ENCODE results near the gene PCSK4.

- no peak for TF ChIP-seq EP300 (IDR thresholded peaks at IDR 0.05; ENCODE audit: low read depth)
- no peak for TF ChIP-seq POLR2AphosphoS5 (IDR thresholded peaks at IDR 0.05)
- no peak for TF ChIP-seq CTCF (IDR thresholded peaks at IDR 0.05)
- TF ChIP-seq POLR2A (IDR thresholded peaks at IDR 0.05), result peak; percentile 15
These were observed 1.1 kb upstream of the PCSK4 start, which contains the start of gene REEP6 for GRCh38 chr19:1491114-1491848.

Data from transverse colon (tissue), 4 donors.